ENCODE measurements around the gene ZDHHC19.

- no peak for TF ChIP-seq EZH2 (IDR thresholded peaks at IDR 0.05; ENCODE audit: low read length)
- no peak for TF ChIP-seq CTCF (optimal IDR thresholded peaks at IDR 0.05 in 1 of 3, IDR thresholded peaks at IDR 0.05 in 1 of 3, conservative IDR thresholded peaks at IDR 0.05 in 1 of 3; ENCODE audit: extremely low read depth in 1 of 3, insufficient read depth in 2 of 3, low read length in 3 of 3)
Observed at GRCh38 chr3:196149831-196150301, 61.3 kb downstream of the ZDHHC19 start.

All from keratinocyte (primary cell).